ENCODE data around the gene SNUPN.

DNA sequence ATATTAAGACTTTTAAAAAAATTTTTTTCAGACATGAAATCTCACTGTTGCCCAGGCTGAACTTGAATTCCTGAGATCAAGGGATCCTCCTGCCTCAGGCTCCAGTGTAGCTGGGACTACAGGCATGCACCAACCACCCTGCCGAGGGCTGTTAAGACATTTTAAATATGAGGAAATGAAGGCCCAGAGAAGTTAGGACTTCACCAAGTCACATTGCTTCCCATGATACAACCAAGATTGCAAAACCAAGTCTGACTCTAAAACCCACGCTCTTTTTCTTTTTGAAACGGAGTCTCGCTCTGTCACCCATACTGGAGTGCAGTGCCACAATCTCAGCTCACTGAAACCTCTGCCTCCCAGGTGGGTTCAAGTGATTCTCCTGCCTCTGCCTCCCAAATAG, 74.4 kb downstream of the SNUPN start:
- TF ChIP-seq, protein P1, sequence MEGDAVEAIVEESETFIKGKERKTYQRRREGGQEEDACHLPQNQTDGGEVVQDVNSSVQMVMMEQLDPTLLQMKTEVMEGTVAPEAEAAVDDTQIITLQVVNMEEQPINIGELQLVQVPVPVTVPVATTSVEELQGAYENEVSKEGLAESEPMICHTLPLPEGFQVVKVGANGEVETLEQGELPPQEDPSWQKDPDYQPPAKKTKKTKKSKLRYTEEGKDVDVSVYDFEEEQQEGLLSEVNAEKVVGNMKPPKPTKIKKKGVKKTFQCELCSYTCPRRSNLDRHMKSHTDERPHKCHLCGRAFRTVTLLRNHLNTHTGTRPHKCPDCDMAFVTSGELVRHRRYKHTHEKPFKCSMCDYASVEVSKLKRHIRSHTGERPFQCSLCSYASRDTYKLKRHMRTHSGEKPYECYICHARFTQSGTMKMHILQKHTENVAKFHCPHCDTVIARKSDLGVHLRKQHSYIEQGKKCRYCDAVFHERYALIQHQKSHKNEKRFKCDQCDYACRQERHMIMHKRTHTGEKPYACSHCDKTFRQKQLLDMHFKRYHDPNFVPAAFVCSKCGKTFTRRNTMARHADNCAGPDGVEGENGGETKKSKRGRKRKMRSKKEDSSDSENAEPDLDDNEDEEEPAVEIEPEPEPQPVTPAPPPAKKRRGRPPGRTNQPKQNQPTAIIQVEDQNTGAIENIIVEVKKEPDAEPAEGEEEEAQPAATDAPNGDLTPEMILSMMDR (IDR thresholded peaks at IDR 0.05) = no peak
- TF ChIP-seq POLR2AphosphoS5 (IDR thresholded peaks at IDR 0.05) = no peak
- TF ChIP-seq POLR2A (IDR thresholded peaks at IDR 0.05) = no peak
